CD4-positive, alpha-beta T cell treated with Interleukin-12 subunit alpha and Interleukin-12 subunit beta, for 1 hour (primary cell): Measurements from ENCODE around the gene KRTAP29-1.
"Not testable (repeated sequence)": the region's sequence is repeated elsewhere in the genome, so short reads cannot be mapped to it uniquely, and the experiment has no call there.

Source experiments
- DNase-seq: peaks from one replicate; pipeline ENCODE4 v3.0.0-alpha.2; 2020

The KRTAP29-1 gene

GRCh38 chr17:41296846-41297245 lies 5.8 kb downstream of the KRTAP29-1 start:
- no peak for DNase-seq

GRCh38 chr17:41294016-41294415 lies 8.6 kb downstream of the KRTAP29-1 start:
- no peak for DNase-seq

GRCh38 chr17:41287050-41287449 lies 15.6 kb downstream of the KRTAP29-1 start:
- DNase-seq: no peak

GRCh38 chr17:41284546-41284945 lies 18.1 kb downstream of the KRTAP29-1 start:
- no peak for DNase-seq

GRCh38 chr17:41284043-41284442 lies 18.6 kb downstream of the KRTAP29-1 start:
- no peak for DNase-seq

GRCh38 chr17:41278176-41278955 lies 24.3 kb downstream of the KRTAP29-1 start:
- no peak for DNase-seq

- not testable (repeated sequence) for DNase-seq
These were observed 26.9 kb downstream of the KRTAP29-1 start, which contains the start of gene KRTAP9-7 for GRCh38 chr17:41275648-41276190. TSS of gene KRTAP9-7 (plus strand) at chr17:41275698. CDS start at chr17:41275698, 0 bp downstream.

GRCh38 chr17:41271858-41272257 lies 30.8 kb downstream of the KRTAP29-1 start:
- DNase-seq: no peak

GRCh38 chr17:41271323-41271722 lies 31.3 kb downstream of the KRTAP29-1 start:
- DNase-seq: not testable (repeated sequence)

- DNase-seq: no peak
These were observed 34.9 kb downstream of the KRTAP29-1 start for GRCh38 chr17:41267711-41268110.

GRCh38 chr17:41265078-41265477 lies 37.6 kb downstream of the KRTAP29-1 start, which contains the start of gene KRTAP9-6:
TSS of gene KRTAP9-6 (plus strand) at chr17:41265378. CDS start at chr17:41265378, 0 bp downstream.
- no peak for DNase-seq

- no peak for DNase-seq
These were observed 38.1 kb downstream of the KRTAP29-1 start for GRCh38 chr17:41264599-41264998.

- DNase-seq: no peak
These were observed 39.4 kb downstream of the KRTAP29-1 start for GRCh38 chr17:41263212-41263611.

- no peak for DNase-seq
These were observed 44.2 kb downstream of the KRTAP29-1 start for GRCh38 chr17:41258406-41258805.

GRCh38 chr17:41256291-41256685 lies 46.4 kb downstream of the KRTAP29-1 start:
- DNase-seq: no peak

- not testable (repeated sequence) for DNase-seq
These were observed 47.0 kb downstream of the KRTAP29-1 start, which contains the start of gene KRTAP9-9 for GRCh38 chr17:41255381-41256290. TSS of gene KRTAP9-9 (plus strand) at chr17:41255384.

GRCh38 chr17:41254861-41255260 lies 47.8 kb downstream of the KRTAP29-1 start:
- DNase-seq: no peak
